Thyroid gland (tissue), 4 donors: ENCODE measurements around the gene LOXL4.

Experiments used
- CTCF ChIP-seq, 6 experiments: fragments of 200-600 bp in 3 of 6; fragments of 450-650 bp in 3 of 6; sonication (generic) in 3 of 6; IDR thresholded peaks; one replicate each; pipeline ENCODE4 v1.5.1; 2016 to 2019; ENCODE audit warnings: antibody characterized with exemption in 6 of 6, mild to moderate bottlenecking in 2 of 6, inconsistent platforms in 1 of 6, moderate library complexity in 1 of 6
- POLR2A ChIP-seq, 2 donors: fragments of 450-650 bp; IDR thresholded peaks; one replicate each; pipeline ENCODE4 v1.6.1; 2017; ENCODE audit warnings: antibody characterized with exemption in 2 of 2, mild to moderate bottlenecking in 2 of 2, moderate library complexity in 1 of 2

GRCh38 chr10:98260350-98260749 lies 7.6 kb downstream of the LOXL4 start:
- no peak for TF ChIP-seq CTCF (IDR thresholded peaks at IDR 0.05)
- TF ChIP-seq POLR2A (IDR thresholded peaks at IDR 0.05), result no peak
